Sciatic nerve (tissue), 2 donors: Measurements from ENCODE around the gene MPPED2. TPM values are rescaled to one million over a fixed set of nuclear protein-coding genes. Genes with fewer than 3 reads are reported as not detected.
"Not testable (repeated sequence)": the region's sequence is repeated elsewhere in the genome, so short reads cannot be mapped to it uniquely, and the experiment has no call there.

Experiments
- ATAC-seq: fragments of 200-7000 bp; cut with Tn5 transposase; one replicate; pipeline ENCODE4 v1.9.1; 2020; ENCODE audit warnings: mild to moderate bottlenecking, moderate library complexity
- DNase-seq: peaks from one replicate; pipeline ENCODE4 v3.0.0-alpha.2; 2020; ENCODE audit warnings: low spot score
- intact Hi-C: fragments of 100-400 bp; cut with DNase I; formaldehyde crosslinking; loops from one replicate; pipeline ENCODE4 v1.14.2; 2022
- total RNA-seq: library from RNA; stranded (reverse); fragmentation: NEBNext Ultra II Directional; extraction: Animal tissue kit (Norgen Biotek cat#: 25700); gene quantifications from one replicate; pipeline ENCODE4 v1.2.1, GENCODE V29; 2021
- donor health status: DM: no; HTN: no; CAD: no.
- donor health status: DM: no; HTN: no; CAD: no.

The MPPED2 gene
- total RNA-seq, 1 donor from 2014 or later = 8.0 TPM

DNA sequence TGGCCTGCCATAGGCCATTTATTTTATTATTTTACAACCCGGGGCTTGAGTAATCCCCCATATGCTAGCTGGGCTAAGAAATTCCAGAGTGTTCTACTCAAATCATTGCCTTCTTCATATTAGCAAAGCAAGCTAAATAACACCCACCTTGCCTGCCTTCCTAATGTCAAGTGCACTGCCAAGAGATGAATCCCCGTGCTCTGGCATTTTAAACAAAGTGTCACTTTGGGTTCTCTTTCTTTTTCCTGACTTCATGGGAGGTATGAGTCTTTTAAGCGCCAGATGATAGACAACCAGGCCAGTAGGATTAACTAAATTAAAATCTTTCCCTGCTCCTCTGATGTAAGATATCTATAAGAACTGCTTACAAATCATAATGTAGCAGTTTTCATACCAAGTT is 4.5 kb downstream of the MPPED2 start:
- no peak for DNase-seq
- ATAC-seq = no peak
- intact Hi-C loops = no loop called here

DNA sequence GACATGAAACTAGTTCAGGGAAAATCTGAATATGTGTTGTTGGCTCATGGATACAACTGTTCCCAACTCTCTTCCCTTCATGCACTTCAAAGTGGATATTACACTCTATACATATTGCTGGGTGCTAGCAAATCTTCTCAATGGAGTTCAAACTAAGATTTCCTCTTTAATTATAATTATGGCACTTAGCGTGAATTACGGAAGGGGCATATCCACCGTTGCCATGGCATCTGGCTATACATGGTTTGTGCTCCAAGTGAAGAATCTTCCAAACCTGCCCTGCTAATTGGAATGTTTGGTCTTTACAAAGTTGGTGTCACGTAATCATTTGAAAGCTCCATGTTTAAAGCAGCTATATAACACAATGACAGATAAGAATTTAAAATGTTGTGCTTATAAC is 5.6 kb downstream of the MPPED2 start:
- DNase-seq (no peak), ATAC-seq (no peak)
- intact Hi-C loops = no loop called here

DNA sequence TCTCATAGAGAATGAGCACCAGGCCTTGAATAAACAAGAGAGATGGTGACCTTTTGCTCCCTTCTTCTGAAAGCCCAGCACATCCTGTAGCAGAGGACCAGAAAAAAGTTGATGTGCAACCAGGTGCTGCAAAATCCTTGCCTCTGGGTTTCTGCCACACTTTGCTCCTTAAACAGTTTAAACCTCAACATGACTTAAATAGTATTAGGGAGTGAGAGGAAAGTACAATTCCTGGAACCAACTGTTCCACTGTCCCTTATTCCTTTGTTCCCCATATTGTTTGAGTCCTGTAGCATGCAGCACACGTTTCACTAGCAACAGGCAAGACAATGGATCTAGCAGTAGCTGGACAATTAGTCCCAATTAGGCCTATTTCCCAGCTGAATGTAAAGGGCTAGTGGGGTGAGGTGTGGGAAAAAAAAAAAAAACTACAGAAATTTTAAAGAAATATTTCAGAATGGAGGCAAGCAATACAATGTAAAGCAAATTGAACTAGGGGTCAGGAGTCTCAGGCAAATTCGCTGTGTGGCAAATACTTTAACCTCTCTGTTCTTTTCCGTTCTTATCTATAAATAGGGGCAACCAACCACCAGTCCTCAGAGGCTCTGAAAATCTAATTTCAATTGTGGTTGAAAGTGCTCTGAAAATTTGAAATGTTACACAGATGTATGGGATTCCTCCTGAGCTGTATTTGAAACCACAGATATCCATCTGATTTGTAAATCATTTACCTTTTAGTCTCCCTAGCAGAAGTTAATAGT is 6.6 kb downstream of the MPPED2 start:
- ATAC-seq (no peak), DNase-seq (no peak)
- intact Hi-C loops = no loop called here

GRCh38 chr11:30578406-30578805 is 7.7 kb downstream of the MPPED2 start:
- ATAC-seq = no peak

DNA sequence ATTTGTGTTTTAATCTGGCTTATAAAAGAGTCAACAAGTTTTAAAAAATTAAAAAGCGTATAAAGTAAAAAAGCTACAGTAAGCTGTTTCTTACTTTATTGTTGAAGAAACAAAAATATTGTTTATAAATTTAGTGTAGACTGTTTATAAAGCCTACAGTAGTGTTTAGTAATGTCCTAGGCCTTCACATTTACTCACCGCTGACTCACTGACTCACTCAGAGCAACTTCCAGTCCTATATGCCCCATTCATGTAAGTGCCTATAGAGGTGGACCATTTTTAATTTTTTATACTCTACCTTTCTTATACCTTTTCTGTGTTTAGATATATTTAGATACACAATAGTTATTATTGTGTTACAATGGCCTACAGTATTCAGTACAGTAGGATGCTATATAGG is 12.2 kb downstream of the MPPED2 start:
- ATAC-seq = no peak
- no peak for DNase-seq
- intact Hi-C loops = no loop called here

More at GRCh38 chr11:30578406-30578805, 7.7 kb downstream of the MPPED2 start:
- intact Hi-C loops = no loop called here
- DNase-seq = no peak

- DNase-seq (no peak), ATAC-seq (no peak)
- intact Hi-C loops = no loop called here
Observed at GRCh38 chr11:30568931-30569330, 17.2 kb downstream of the MPPED2 start.

GRCh38 chr11:30567644-30568043 is 18.5 kb downstream of the MPPED2 start:
- no peak for ATAC-seq
- intact Hi-C loops = no loop called here
- no peak for DNase-seq

DNA sequence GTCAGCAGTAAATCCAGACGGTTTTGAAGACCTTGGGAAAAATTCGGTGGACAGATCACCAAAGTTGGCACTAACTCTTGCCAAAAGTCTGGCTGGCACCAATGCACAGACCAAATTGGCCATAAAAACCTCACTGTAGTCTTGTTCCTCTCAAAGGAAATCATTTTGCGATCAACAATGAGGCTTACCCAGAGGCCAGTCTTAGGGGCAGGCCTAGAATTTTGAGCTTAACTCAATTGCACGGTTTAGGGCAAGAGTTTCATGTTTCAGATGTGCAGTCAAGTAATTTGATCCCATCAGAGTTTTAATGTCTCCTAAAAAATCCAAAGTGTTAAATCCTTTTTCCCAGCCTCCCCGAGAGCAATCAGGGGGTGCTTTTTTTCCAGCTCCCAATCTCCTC is 19.0 kb downstream of the MPPED2 start:
- DNase-seq = no peak
- no peak for ATAC-seq
- intact Hi-C loops = no loop called here

GRCh38 chr11:30566482-30566881 is 19.7 kb downstream of the MPPED2 start:
- ATAC-seq = no peak
- intact Hi-C loops = no loop called here
- no peak for DNase-seq

DNA sequence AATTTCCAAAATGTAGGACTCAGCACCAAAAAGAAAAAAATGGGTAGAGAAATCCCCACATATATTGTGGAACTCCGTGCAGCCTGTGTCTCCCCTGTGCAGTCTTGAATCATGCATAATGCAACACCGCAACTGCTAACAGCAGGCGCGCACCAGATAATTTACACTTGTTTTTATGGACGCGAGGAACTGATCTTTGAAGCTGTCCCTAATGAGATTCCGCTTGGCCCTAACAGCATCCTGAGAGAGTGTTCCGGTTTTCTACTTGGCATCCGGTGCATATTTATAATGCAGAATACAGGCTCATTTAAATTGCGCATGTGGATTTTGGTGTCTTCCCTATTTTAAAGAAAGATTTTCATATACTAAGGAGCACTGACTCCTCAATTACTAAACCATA is 21.1 kb downstream of the MPPED2 start:
- intact Hi-C loops = no loop called here
- ATAC-seq = no peak

GRCh38 chr11:30561691-30562415 is 24.3 kb downstream of the MPPED2 start:
- intact Hi-C loops = no loop called here
- no peak for ATAC-seq
- no peak for DNase-seq

More for the DNA sequence above, 21.1 kb downstream of the MPPED2 start:
- DNase-seq = no peak

DNA sequence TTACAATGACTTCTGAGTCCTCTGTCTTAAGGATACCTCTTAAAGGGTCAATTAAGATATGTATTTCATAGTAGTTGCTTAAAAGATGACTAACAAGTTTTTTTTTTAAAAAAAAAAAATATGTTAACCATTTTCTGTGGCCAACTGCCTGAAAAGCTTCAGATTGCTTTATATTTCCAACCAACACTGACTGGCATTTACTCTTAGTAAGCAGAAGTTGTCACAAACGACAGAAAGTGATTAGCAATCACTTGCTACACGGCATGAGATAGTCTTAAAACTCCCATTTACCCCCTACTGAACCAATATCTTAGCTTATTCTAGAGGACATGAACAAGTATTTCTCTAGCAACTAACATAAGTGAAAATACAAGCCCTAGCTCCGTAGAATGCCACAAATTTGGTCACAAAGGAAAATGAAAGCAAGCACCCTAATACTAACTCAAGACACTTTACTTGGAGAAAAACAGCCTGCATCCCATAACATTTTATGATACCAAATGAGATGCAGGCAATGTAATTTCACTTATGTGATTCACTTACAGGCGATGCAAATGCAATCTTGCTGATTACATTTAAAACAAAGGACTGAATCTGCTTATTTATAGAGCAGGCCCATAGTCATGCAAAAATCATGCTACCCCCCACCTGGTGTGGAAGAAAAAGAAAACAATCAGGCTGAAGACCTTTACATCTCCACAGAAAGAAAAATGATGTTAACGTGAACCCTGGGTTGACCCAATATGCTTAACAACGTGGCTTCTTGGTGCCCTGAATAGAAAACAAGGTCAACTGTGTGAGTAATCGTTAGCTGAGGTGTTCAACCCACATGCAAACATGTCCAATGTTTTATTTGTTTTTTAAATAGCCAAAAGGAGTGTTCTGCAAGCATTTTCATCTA is 25.7 kb downstream of the MPPED2 start:
- ATAC-seq (no peak), DNase-seq (no peak)
- intact Hi-C loops = no loop called here

- intact Hi-C loops = no loop called here
- no peak for DNase-seq
- ATAC-seq = no peak
Observed at GRCh38 chr11:30559004-30559403, 27.1 kb downstream of the MPPED2 start.

- ATAC-seq, intact Hi-C loops: not testable (repeated sequence)
Observed at GRCh38 chr11:30554587-30554986, 31.6 kb downstream of the MPPED2 start.

GRCh38 chr11:30553521-30554110 is 32.5 kb downstream of the MPPED2 start:
- no peak for ATAC-seq
- intact Hi-C loops = no loop called here
- no peak for DNase-seq

More at GRCh38 chr11:30554587-30554986, 31.6 kb downstream of the MPPED2 start:
- not testable (repeated sequence) for DNase-seq

DNA sequence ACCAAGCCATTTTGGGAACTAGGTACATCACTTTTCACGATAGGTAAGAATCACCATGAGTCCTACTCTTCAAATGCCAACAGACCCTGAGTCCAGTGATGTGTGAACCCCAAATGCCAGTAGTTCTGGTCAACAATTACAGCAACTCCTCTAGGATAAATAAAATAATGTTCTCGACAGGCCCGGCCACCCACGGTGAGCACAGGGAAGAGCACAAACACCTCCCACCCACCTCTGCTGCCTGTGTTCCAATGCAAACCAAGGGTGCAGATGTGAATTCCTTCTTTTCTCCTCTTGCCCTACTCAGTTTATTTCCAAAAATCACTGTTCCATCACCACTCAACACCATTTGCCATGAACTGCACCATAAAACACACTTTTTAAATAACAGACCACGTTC is 33.3 kb downstream of the MPPED2 start:
- ATAC-seq (peak; percentile 48), DNase-seq (no peak)
- intact Hi-C loops = no loop called here

DNA sequence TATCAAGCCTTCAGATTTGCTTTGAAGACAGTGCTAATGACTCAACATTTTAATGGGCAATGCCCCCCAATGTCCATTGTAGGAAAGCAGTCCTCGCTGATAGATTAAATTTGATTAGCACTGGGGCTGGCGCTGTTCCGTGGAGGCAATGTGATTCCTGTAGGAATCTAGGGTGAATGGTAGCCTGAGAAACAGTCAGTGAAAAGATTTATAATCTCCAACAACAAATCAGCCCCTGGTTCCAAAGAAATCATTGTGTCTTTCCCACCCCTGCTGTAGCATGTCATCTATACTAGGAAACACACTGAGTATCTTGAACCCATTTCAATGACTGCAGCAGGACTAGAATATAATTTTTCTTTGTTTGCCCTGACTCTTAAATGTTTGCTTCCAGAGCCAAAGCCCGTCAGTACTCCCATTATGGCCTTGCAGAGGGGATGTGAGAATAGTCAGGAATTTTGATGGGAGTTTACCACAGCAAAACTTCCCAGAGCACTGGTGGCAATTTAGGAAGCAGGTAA is 36.1 kb downstream of the MPPED2 start:
- ATAC-seq (no peak), DNase-seq (no peak)
- intact Hi-C loops = no loop called here

GRCh38 chr11:30549565-30549964 is 36.6 kb downstream of the MPPED2 start:
- ATAC-seq = no peak
- no peak for DNase-seq
- intact Hi-C loops = no loop called here

DNA sequence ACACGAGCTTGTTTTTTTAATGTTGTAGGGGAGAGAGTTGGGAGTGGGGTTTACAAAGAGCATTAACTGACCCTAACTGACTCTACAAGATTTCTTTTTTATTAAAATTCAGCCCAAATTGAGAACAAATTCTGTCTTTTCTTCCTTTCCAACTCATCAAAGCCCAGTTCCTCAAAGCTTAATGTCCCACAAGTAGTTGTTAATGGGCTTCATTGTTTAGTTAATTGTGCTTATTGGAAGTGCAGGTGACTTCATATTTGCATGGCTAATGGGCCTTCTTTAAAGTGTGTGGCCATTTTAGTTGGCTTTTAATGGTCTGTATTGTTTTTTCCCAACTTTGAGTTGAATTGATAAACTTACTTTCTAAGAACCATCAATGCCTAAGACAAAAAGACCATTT is 39.8 kb downstream of the MPPED2 start:
- DNase-seq (no peak), ATAC-seq (no peak)
- intact Hi-C loops = no loop called here
